D721Med (cell line): ENCODE results near the gene NDUFAF2.

ENCODE experiments used
- DNase-seq: peaks from one replicate; pipeline ENCODE4 v3.0.0; 2011; ENCODE audit warnings: low spot score; ENCODE audit not compliant: insufficient read length
- FAIRE-seq: peaks from 2 replicates; lab custom pipeline; 2011; peaks lifted over from hg19 to GRCh38; lab: Jason Lieb, UNC
- CTCF ChIP-seq: IDR thresholded peaks from 2 replicates; pipeline ENCODE4 v1.5.1; 2012; ENCODE audit warnings: mild to moderate bottlenecking, control low read depth; ENCODE audit not compliant: insufficient read depth; ENCODE audit errors: missing control alignments

Gene NDUFAF2

GRCh38 chr5:61100437-61100836 lies 155.4 kb downstream of the NDUFAF2 start:
- TF ChIP-seq CTCF: no peak
- DNase-seq (no peak), FAIRE-seq (no peak)

DNA sequence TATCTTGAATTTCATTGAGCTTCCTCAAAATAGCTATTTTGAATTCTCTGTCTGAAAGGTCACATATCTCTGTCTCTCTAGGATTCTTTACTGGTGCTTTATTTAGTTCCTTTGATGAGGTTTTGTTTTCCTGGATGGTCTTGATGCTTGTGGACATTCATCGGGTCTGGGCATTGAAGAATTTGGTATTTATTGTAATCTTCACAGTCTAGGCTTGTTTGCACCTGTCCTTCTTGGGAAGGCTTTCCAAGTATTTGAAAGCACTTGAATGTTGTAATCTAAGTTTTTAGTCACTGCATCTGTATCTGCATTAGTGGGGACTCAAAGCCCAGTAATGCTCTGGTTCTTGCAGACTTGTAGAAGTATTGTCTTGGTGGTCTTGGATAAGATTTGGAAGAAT lies 169.4 kb downstream of the NDUFAF2 start:
- FAIRE-seq (no peak), DNase-seq (no peak)
- TF ChIP-seq CTCF: no peak

- no peak for TF ChIP-seq CTCF
- FAIRE-seq: no peak
- no peak for DNase-seq
Measured at GRCh38 chr5:61115968-61116367, 171.0 kb downstream of the NDUFAF2 start.

GRCh38 chr5:61119066-61119465 lies 174.1 kb downstream of the NDUFAF2 start:
- no peak for TF ChIP-seq CTCF
- DNase-seq: no peak
- FAIRE-seq: no peak

DNA sequence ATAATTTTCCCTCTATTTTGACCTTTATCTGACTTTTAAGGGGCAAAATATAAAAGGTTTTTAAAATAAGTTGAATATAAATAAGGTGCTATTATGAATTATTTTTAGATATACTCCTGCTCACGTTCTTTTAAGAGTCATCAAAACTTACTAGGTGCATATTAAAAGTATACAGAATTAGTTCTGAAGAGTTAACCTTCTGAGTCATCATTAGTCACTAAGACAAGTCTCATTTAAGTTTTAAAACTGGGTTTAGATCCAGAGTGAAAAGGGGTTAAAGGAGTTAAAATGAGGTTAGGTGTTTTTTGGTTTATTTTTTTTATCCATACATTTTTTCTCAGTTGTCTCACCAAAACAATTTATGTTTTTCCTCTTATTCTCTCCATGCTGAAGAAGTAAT lies 175.5 kb downstream of the NDUFAF2 start:
- no peak for TF ChIP-seq CTCF
- FAIRE-seq (no peak), DNase-seq (no peak)

- FAIRE-seq (no peak), DNase-seq (no peak)
- TF ChIP-seq CTCF: no peak
Measured at GRCh38 chr5:61123145-61123544, 178.1 kb downstream of the NDUFAF2 start.

- FAIRE-seq (no peak), DNase-seq (no peak)
- TF ChIP-seq CTCF: no peak
Measured at GRCh38 chr5:61130289-61130688, 185.3 kb downstream of the NDUFAF2 start.
